GM08714 (cell line): ENCODE results near the gene NEO1.

Experiments
- H3K4me3 ChIP-seq: fragments of 200-500 bp; sonication (Bioruptor generic); 2 replicates; pipeline ENCODE4 v1.5.1; 2014; ENCODE audit warnings: mild to moderate bottlenecking, low read length, inconsistent platforms
- ZNF274 ChIP-seq: IDR thresholded peaks from 2 replicates; pipeline ENCODE4 v1.6.1; 2012; ENCODE audit warnings: mild to moderate bottlenecking, low read depth, low read length

The NEO1 gene

DNA sequence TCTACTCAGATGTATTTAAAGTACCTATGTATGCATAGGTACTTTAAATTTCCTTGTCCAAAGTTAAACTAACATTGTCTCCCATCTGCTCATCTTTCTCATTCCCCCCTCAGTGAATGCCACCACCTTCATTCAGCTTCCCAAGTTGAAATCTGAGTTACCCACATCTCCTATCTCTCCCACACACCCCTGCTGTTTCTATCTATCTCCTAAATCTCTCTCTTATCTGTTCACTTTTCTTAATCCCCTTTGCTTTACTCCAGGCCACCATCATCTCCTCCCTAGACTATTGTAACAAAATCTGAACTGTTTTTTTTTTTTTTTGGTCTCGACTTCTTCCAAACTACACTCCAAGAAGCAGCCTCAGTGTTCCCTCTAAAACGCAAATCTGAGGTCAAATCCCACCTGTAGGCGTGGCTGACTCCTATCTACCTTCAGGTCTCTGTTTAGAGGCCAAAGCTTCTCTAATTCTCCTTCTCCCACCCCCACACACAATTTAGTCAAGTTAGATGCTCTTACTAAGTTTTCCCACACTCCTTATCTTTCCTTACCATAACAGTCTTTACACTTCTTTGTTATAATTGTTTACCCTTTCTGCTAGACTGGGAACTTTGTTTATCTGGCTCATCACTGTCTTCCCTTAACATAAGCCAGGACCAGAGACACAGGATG is 3.5 kb upstream of the NEO1 start:
- no peak for TF ChIP-seq ZNF274

DNA sequence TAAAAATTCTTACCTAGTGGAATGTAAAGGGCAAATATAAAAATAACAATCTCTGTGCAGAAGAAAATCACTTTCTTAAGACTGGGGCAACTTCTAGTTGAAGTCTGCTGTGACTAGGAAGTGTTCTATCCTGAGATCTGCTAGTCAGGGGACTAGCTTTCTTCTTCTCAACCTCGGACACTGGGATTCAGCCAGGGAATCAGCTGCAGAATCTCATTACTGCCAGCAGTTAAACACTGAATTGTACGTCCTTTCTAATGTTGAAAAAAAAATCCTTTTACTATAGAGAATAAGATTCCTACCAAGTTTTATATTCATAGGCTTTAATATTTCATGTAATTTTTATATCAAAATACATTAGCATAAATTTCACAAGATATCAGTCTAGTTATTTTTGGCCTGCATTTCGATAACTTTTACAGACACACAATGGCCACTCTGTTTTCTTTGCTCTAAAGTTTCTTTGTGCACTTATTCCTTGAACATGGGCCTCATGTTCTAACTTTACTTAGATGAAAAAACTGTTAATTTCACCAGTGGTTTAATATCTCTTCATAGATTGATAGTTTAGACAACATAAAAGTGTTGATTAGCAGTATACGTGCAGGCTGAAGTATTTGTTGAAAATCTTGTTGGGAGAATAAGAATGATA is 2.6 kb upstream of the NEO1 start:
- TF ChIP-seq ZNF274, result no peak
- no peak overlapping the region for H3K4me3 ChIP-seq

More for the DNA sequence above, 3.5 kb upstream of the NEO1 start:
- no peak overlapping the region for H3K4me3 ChIP-seq

DNA sequence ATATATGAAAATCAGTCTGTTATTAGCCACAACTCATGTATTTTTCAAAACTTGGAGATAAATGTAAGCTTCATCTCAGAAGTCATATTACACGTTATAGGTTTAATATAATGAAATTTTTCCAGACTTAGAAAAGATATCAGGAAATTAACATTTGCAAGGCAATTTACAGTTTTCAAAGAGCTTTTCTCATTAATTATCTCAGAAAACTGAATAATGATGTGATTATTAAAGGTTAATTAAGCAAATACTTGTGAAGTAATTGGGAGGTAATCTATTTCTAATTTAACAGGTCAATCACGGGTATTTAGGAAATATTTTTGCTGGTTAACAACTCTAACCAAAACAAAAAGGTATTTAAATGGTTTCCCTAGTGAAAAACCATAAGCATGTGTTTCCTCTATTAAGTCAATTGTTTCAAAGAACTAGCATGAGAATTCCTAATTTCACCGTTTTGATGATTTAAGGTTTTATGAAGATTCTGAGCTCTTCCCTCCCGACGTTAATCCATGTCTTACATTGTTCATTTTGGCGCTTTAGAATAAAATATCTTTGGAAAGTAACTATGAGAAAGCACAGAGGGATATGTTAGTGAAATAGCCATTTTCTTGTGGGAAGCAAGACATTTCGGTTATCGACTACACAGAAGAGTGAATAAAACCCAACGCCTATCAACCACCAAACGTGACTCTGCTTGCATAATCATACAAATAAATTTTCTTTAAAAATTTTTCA is 1.5 kb upstream of the NEO1 start:
- H3K4me3 ChIP-seq, result no peak overlapping the region; the same call in 1 of the 2 replicates
- no peak for TF ChIP-seq ZNF274

DNA sequence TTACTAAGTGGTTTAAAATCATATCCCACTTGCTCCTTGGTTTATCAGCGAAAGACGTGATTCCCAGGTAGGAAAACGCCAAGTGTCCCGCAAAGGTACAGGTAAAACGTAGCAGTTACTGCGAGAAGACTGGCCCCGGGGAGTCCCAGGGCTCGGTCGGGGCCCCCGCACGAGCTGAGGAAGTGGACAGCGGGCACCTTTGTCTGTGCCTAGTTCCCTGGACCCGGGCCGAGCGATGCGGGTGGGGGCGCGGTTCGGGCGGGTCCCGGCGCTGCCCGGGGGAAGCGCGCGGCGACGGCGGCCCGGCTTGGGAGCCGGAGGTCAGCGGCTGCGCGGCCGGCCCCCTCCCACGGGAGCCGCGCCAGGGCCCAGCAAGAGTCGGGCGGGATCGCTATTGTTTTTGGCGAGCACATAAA is 864 bp upstream of the NEO1 start:
- TF ChIP-seq ZNF274, result no peak

DNA sequence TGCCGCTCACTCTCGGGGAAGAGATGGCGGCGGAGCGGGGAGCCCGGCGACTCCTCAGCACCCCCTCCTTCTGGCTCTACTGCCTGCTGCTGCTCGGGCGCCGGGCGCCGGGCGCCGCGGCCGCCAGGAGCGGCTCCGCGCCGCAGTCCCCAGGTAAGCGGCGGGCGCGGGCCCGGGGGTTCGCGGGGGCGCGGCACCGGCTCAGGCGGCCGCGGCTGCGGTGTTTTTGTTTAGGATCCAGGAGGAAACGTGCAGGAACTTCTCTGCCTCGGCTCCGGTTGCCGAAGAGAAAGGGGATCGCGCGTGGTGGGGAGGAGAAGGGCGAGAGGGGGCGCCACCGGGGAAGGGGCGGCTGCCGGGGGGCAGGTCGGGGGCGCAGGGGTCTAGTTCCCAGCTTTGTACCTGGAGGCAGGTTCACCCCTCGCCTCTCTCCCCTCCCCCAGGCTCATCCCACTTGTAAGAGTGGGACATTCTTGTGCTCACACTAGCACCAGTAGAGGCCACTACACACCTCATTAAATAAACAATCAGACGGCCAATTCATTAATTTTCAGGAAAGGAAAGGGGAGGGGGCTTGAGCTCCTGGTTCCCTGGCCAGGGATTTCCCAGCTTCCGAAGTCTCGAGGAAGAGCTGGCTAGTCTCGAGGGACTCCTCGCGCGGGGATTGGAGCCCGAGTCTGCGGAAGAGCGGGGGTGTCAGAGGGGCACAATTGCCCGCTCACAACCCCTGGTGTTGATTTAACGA is 562 bp downstream of the NEO1 start:
- peak overlapping the region; percentile 57 for H3K4me3 ChIP-seq
- TF ChIP-seq ZNF274, result no peak

More for the DNA sequence above, 864 bp upstream of the NEO1 start:
- peak overlapping the region; percentile 81 for H3K4me3 ChIP-seq

DNA sequence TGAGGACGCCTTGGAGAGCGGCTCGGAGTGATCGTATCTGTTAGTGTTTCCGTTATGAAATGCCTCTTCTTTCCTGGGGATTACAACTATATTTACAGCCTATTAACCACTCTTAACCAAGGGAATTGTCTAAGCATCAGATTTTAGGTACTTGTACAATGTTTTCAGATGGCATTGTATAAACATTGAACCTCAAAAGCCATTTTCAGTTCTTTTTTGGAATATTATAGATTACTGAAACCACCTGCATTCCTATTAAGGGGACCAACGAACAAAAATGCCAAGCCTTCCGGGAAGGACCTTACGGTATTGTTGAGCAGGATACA is 1.1 kb downstream of the NEO1 start:
- no peak for TF ChIP-seq ZNF274
- H3K4me3 ChIP-seq, result peak overlapping the region; percentile 57

DNA sequence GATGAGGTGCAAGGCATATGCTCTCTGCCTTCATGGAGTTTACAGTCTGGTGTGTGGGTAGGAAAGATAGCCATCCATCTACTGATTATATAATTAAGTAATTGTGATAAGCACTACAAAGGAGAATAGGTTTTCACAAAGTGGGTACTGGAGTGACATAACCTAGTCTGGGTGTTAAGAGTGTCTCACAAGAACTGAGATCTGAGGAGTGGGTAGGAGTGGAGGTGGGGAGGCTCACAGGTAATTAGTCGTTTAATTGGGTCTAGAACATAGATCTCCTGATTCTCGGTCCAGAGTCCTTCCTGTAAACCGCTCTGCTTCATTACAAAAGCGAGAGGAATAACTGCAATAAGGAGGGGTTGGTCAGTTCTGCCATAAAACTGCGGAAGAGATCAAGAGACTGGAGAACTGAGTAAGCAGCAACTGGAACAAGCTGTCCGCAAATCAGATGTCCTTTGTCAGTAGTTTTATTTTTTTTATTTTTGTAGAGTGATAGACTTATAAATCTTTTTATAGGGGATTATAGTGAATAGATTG is 2.2 kb downstream of the NEO1 start:
- TF ChIP-seq ZNF274, result no peak
- H3K4me3 ChIP-seq, result no peak overlapping the region

DNA sequence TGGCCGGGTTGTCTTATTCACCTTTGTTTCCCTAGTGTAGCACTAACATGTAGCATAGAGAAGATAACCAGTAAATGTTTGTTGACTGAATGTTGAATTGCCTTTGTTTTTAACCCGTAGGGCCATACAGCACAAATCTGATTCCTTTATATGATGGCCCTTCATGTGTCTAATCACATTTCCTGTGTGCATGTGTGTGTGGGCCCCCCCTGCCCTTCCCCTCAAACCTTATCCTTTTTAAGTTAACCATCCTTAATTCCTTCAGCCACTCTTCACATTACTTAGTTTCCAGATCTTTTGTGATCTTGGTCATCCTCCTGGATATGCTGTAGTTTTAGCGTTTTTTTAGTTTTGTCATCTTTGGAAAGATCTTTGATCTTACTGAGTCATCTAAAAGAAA is 4.2 kb downstream of the NEO1 start:
- H3K4me3 ChIP-seq, result no peak overlapping the region
- no peak for TF ChIP-seq ZNF274

DNA sequence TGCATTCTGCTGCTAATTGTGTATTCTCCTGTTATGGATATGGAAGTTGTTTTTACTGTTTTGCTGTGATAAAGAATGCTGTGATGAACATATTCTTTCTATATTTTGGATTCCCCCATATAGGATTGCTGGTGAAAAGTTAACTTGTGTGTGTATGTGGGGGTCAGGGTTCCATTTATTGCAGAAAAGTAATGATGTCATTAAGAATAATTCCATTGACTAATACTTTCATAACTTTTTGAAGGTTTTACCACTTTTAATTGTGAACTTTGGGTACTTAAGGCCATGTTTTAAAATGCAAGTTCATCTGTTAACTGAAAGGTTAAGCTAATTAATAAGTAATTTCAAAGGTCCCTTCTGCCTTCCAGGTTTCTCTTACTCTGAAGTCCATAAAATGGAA is 6.2 kb downstream of the NEO1 start:
- H3K4me3 ChIP-seq, result no peak overlapping the region
- TF ChIP-seq ZNF274, result no peak

DNA sequence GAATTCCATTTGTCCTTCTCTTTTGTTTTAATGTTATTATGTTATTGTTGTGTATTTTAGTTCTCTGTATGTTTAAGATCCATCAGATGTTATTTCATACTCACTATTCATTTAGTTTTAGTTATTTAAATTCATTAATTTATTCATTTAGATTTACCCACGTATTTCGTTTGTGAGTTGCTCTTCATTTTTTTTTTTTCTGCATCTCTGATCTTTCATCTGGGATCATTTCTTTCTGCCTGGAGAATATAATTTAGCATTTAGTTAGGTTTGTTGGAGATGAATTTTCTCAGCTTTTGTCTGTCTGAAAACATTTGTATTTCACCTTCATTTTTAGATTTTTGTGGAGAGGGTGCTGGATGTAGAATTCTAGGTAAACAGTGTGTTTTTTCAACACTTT is 12.9 kb downstream of the NEO1 start:
- no peak overlapping the region for H3K4me3 ChIP-seq
- no peak for TF ChIP-seq ZNF274

DNA sequence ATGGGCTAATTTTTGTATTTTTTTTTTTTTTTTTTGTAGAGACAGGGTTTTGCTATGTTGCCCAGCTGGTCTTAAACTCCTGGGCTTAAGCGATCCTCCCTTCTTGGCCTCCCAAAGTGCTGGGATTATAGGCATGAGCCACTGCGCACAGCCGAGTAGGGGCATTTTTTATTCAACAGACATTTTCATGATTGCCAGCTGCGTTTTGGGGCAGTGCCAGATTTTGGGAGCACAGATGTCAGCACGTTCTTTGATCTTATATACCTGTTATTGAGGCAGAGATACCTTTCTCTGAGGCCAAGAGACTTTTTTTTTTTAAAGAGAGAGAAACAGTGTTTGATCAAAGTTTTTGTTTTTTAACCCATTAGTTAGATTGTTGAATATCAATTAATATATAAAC is 16.8 kb downstream of the NEO1 start:
- TF ChIP-seq ZNF274, result no peak
- H3K4me3 ChIP-seq, result no peak overlapping the region

DNA sequence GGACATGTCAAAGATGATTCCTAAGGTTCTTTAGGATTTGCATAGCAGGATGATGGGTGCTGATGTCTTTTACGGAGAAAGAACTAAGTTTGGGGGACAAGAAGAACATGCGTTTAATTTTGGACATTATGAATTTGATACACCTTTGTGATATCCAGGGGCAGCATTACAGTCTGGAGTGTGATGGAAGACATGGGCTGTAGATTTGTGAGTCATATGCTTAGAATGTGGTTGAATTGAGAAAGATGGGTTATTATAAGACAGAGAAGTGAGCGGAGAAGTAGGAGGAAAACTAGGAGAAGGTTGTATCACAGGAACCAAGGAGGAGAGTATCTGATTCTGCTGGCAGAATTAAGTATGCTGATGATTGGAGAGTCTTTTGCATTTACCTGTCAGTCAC is 20.6 kb downstream of the NEO1 start:
- no peak overlapping the region for H3K4me3 ChIP-seq
- TF ChIP-seq ZNF274, result no peak

DNA sequence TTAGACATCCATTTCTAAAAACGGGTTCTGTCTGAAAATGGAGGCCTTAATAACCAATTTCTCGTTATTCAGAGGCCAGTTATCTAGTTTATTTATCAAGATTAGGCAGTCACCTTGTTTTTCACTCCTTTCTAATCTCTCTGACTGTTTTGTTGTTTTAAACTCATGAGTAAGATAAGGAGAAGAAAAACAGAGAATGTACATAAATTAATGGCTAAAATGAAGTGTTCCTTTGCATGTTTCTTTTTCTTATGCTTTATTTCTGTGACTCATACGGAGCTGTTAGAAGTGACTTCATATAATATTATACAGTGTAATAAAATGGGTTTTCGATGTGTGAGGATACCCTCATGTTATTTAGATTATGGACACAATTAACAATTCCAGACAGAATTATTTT is 22.0 kb downstream of the NEO1 start:
- H3K4me3 ChIP-seq, result no peak overlapping the region
- no peak for TF ChIP-seq ZNF274

DNA sequence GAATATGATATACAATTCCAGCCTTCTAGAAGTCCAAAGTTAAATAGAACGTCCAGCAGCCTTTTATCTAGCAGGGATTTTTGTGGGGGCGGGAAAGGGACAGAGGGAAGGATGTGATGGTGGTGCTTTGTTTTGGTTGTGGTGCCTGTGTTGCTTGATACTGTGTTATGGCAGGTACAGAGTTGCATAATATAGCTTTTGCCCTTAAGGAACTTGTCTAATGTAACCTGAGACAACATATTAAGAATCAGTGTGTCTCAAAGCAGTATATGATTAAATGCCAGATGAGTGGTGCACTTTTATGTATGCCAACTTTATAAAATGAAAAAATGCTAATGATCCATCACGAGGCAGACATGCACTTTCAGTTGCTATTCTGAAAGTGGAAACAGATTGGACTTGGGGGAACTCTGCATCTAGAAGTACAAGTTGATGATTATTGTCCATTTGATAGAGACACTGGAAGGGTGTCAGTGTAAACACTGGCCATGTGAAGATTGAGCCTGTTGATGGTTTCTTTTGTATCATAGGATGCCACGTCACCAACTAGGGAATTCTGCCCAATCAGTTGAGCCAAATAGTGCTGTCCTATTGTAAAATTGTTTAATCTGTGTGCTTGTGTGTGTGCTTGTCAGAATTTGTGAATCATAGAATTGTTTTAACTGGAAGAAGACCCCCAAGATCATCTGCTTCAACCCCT is 23.0 kb downstream of the NEO1 start:
- no peak for TF ChIP-seq ZNF274
- H3K4me3 ChIP-seq, result no peak overlapping the region
